HG03575 (cell line): ENCODE measurements around the gene PIP5K1C.

Source experiments
- ATAC-seq: cut with Tn5 transposase; IDR thresholded peaks from one replicate; pipeline ENCODE4 v1.9.1; 2021; ENCODE audit not compliant: unreplicated experiment, insufficient number of reproducible peaks, low FRiP score; ENCODE audit errors: extremely low read depth

Gene PIP5K1C

GRCh38 chr19:3723110-3723488 lies 22.8 kb upstream of the PIP5K1C start:
- ATAC-seq, result no peak

DNA sequence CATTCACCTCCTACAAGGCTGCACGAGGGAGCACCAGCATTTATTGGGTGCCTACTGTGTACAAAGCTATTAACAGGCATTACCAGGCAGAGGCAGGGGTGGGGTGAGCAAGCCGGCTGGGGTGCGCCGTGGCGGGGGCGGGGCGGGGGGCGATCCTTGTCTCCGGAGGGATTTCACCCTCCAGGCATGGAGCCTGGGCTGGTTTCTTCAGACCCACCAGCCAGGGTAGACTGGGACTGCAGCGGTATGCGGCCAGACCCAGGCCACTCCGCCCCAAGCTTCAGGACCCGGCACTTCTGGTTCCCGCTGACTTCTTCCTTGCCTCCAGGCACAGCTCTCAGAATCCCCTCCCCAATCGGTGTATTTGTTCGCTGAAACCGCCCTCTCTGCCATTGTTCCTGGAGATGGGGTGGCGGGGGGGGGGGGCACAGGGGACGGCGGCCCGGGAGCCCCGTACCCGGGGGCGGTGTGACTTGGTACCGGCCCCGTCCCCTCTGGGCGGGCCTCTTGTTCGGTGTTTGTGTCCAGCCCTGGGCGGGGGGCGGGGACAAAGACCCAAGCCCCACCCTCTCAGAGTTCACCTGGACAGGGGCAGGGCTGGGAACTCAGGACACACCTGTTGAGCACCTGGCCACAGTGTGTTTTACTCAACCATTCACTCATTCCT lies 22.3 kb upstream of the PIP5K1C start:
- no peak for ATAC-seq

GRCh38 chr19:3721887-3722442 lies 21.7 kb upstream of the PIP5K1C start:
- no peak for ATAC-seq

GRCh38 chr19:3721131-3721886 lies 21.0 kb upstream of the PIP5K1C start:
- no peak for ATAC-seq

DNA sequence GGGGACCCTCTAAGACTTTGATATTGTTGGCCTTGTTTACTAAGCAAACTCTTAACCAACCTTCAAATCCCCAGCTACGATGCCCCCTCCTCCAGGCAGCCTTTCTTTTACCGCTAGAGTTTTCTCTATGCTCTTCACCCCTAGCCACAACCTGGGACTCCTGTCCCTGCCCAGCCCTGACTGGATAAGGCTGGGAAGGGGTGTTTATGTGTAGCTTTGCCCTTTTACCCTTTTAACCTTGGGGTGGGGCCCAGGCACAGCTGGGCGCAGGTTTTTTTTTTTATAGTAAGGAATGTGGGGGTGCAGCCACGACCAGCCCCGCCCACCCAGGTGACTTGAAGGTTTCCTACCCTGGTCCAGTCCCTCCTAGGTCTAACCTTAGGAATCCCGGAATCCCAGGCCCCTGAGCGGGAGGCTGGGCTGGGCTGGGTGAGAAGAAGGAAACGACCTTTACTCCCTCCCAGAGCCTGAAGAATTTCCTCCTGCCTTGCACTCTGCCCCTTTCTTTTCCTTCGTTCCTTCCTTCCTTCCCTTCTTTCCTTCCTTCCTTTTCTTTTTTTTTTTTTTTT lies 20.2 kb upstream of the PIP5K1C start:
- ATAC-seq, result no peak

- ATAC-seq, result no peak
Measured at GRCh38 chr19:3719868-3720267, 19.6 kb upstream of the PIP5K1C start.

DNA sequence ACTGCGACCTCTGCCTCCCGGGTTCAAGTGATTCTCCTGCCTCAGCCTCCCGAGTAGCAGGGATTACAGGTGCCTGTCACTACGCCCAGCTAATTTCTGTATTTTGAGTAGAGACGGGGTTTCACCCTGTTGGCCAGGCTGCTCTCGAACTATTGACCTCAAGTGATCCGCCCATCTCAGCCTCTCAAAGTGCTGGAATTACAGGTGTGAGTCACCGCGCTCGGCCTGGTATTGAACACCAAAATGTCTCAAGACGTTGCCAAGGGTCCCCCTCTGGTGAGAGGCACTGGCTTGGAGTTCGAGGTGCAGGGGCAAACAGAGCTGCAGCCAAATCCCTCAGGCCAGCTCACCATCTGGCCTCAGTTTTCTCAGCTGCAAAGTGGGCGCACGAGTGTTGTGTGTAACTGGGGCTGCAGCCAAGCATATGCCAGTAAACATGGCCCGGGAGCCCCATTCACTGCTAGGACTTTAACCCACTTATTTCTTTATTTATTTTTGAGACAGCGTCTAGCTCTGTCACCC lies 15.9 kb upstream of the PIP5K1C start:
- ATAC-seq, result no peak

GRCh38 chr19:3712663-3713611 lies 12.7 kb upstream of the PIP5K1C start:
- ATAC-seq, result no peak

DNA sequence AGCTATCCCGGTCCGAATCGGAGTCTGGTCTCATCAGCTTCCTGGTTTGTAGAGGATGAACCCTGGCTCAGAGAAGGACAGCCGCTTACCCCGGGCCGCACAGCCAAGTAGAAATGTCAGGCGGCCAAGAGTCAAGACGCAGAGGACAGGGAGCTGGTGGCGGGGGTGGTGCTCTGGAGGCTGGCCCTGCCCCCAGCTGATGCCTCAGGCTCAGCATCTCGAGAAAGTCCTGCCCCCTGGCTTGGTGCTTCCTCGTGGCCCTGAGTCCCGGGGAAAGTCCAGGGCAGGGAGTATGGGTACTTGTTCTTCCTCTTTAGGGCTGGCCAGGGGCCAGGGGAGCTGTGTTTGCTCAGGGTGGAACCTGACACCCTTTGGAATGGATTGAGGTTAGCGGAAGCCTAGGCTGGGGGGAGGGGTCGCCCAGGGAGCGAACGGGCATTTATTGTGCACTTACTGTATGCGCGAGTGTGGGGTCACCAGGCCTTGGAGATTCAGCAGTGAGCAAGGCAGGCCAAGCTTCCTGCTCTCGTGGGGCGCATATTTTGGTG lies 10.1 kb upstream of the PIP5K1C start:
- no peak for ATAC-seq

GRCh38 chr19:3708207-3708931 lies 8.1 kb upstream of the PIP5K1C start, which contains the start of gene TJP3:
TSS of gene TJP3 (plus strand) at chr19:3708384. CDS start at chr19:3728433, 20,049 bp downstream.
- no peak for ATAC-seq

DNA sequence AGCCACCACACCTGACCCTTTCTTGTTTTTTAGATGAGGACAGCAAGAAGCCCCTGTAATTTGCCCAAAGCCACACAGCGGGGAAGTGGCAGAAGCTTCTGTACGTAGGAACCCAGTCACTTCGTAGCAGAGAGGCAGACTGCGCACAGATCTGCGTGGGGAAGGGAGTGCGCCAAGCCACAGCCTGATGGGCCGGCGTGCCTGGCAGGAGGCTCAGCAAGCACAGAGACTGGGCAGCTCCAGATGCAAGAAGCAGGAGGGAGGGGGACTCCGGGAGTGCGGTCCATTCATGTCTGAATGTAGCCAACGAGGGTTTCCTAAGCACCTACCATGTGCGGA lies 7.6 kb upstream of the PIP5K1C start:
- no peak for ATAC-seq

GRCh38 chr19:3701200-3701599 lies 932 bp upstream of the PIP5K1C start:
- no peak for ATAC-seq

- ATAC-seq, result no peak
Measured at GRCh38 chr19:3699741-3700241, 477 bp downstream of the PIP5K1C start.

DNA sequence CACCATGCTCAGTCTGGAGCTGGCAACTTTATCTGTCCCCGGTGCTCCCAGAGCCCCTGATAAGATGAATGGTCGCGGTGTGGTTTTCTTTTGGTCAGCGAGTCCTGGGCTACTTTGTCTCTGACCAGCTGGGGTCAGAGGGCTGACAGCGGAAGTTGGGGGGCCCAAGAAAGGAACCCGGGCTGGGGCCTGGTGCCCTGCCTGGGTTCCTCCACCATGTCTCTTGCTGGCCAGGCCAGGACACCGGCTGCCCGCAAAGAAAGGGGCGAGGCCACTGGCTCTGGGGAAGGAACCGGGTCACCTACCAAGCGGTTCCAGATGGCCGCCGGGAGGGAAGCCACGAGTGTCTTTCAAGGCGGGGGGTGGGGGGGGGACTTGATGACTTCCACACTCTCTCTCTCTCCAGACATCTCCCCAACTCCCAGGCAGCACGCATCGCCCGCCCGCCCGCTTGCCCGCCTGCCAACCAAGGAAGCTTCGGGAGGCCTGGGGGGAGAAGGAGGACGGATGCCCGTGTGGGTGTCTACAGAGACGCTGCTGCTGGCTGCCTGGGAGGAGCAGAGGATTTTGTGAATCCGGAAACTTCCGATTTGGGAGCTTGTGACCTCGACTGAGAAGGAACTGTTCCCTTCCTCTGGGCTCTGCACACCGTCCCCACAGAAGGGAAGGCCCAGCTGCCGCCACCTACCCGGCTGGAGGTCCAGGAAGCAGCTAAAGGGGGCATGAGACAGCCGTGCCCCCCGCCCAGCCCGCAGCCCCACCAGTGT lies 1.1 kb downstream of the PIP5K1C start:
- ATAC-seq, result no peak

GRCh38 chr19:3698386-3698950 lies 1.8 kb downstream of the PIP5K1C start:
- ATAC-seq, result no peak

DNA sequence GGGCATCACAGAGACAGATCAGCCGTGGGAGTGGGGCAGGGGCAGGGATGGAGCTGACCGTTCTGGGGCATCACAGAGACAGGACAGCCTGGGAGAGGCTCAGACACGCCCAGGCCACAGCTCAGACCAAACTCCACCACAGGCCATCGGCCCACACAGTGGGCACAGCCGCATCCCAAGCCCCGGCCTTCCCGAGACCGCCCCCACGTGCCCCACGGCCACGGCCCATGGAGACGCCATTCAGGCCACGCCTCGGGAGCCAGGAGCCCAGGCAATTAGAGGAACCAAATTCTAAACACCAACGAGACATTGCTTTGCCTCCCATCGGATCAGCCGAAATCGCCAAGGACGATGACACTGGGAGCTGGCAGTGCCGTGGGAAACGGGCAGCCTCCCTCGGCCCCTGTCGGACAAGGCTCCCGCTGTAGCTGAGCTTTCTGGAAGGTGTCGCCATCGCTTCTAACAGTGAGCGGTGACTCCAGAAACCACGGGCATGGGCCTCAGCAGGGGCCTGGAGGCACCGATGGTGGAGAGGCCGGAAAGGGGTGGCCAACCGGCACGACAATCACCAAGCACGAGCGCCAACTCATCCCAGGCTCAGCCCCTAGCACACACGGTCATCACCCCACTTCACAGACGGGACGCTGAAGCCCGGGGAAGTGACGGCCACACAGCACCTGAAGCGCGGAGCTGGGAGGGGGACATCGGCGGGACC lies 2.4 kb downstream of the PIP5K1C start:
- no peak for ATAC-seq
